ENCODE results near the gene IFT80. TPM values are rescaled to one million over a fixed set of nuclear protein-coding genes. Genes with fewer than 3 reads are reported as not detected.

The IFT80 gene
- 81.4 and 88.5 TPM in 2 replicates for polyA plus RNA-seq (2014; cell fraction: cytosol; rRNA removed)
- 127 and 130 TPM in 2 replicates for polyA plus RNA-seq (2014; cell fraction: nucleus; rRNA removed)

DNA sequence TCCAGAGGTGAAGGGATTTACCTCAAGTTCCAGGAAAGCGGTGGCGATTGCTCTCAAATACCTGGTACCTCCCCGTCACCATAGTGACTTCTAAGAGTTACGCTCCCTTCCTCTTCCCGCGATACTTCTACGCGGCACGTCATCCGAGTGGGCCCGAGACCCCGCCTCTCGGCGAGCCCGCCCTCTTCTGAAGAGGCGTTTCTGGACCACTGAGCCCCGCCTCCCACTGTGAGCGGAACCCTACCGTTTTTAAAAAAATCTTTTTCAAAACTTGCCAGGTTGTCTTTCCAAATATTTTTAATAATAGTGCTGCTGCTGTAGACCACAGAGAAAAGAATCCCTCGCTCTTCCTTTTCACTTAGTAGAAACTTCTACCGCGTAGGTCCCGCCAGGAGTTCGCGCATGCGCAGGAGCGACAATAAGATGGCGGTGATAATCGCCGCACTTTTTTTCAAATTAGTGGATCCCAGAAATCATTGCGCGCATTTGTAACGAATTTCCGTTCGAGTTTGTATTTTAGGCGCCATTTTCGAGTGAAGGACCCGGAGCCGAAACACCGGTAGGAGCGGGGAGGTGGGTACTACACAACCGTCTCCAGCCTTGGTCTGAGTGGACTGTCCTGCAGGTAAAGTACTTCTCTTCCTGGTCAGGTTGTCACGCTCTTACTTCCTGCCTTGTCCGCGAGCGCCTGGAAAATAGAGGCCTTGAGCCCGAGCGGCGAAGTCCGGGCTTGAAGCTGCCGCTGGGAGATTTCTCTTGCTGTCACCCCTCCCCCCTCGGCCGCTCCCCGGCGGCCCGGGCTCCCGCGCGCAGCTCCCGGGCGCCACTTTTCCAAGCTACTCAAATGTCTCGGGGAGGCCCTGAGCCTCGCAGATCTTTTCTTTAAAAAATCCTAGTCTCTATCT is at the start of gene IFT80, which contains the start of gene SMC4:
Gene IFT80, minus strand, starts transcription at position 101 of the 905 bp plus-strand sequence. CDS start 14,625 bp downstream, outside the sequence.
Gene SMC4, plus strand, starts transcription at position 526 of the 905 bp plus-strand sequence. CDS start 1,177 bp downstream, outside the sequence.
- peak; percentile 98 for DNase-seq (ENCODE audit: low spot score)

DNA sequence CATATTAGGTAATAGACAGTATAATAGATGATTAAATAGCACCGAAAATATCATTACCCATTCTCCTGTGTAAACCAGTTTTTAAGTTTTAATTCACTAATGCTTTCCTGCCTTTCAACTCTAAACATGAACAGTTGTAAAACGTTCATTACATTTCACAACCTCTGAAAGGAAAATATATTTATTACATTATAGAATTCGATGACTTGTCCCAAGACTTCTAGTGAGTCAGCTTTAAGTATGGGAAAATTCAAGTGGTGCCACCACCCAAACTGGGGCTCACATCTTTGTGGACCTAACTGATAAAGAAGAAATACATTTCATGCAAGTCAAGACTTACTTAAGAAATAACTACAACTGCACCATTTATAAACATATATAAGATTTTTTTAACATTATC is 48.5 kb upstream of the IFT80 start:
- no peak for DNase-seq (ENCODE audit: low spot score)

- DNase-seq (ENCODE audit: low spot score), result no peak
Observed at GRCh38 chr3:160446522-160447056, 47.6 kb upstream of the IFT80 start.

- DNase-seq (ENCODE audit: low spot score), result no peak
Observed at GRCh38 chr3:160445854-160446253, 46.8 kb upstream of the IFT80 start.

DNA sequence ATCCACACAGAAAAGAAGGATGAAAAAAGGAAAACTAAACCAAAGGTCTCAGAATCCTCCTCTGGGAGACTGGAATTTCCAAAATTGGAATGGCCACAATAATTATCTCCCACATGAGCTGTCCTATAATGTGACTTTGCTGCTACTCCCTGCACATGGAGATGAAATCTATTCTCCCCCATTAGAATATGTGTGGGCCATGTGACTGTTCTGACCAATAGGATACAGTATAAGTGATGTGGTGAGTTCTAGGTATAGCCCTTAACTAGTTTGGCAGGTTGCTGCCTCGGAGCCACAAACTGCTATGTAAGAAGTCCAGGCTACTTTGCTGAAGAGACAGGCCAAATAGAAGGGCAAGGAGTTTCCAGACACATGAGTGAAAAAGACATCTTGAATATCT is 45.4 kb upstream of the IFT80 start:
- no peak for DNase-seq (ENCODE audit: low spot score)

DNA sequence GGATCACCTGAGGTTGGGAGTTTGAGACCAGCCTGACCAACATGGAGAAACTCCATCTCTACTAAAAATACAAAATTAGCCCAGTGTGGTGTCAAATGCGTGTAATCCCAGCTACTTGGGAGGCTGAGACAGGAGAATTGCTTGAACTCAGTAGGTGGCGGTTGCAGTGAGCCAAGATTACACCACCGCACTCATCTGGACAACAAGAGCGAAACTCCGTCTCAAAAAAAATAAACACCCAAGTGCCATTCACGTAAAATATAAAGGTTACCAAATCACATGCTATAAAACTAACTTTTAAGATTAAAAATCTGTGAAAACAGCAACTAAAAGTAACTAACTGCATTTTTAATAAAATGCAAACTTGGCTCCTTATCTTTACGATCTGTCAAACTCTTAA is 41.7 kb upstream of the IFT80 start:
- DNase-seq (ENCODE audit: low spot score), result no peak

- DNase-seq (ENCODE audit: low spot score), result no peak
Observed at GRCh38 chr3:160437083-160437455, 38.0 kb upstream of the IFT80 start.

GRCh38 chr3:160435747-160436146 is 36.7 kb upstream of the IFT80 start:
- no peak for DNase-seq (ENCODE audit: low spot score)

GRCh38 chr3:160435095-160435494 is 36.1 kb upstream of the IFT80 start:
- DNase-seq (ENCODE audit: low spot score), result no peak

- no peak for DNase-seq (ENCODE audit: low spot score)
Observed at GRCh38 chr3:160434071-160434470, 35.0 kb upstream of the IFT80 start.

DNA sequence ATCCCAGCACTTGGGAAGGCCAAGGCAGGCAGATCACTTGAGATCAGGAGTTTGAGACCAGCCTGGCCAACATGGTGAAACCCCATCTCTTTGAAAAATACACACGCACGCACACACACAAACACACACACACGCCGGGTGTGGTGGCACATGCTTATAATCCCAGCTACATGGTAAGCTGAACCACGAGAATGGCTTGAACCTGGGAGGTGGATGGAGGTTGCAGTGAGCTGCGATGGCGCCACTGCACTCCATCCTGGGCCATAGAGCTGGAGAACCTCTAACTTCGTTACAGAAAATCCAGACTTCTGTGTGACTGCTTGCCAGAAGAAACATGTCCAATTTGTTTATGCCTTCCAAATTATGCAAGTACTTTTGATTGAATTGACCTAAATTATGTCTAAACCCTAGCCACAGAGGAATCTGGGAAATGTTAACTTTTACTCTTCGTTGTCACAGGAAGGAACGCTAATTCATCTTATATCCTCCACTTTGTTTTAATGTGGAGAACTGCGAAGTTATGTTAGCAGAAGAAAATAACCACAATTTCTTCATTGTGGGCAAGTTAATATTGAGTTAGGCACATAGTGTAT is 28.9 kb upstream of the IFT80 start:
- DNase-seq (ENCODE audit: low spot score), result no peak

- DNase-seq (ENCODE audit: low spot score), result no peak
Observed at GRCh38 chr3:160417311-160417710, 18.3 kb upstream of the IFT80 start.

DNA sequence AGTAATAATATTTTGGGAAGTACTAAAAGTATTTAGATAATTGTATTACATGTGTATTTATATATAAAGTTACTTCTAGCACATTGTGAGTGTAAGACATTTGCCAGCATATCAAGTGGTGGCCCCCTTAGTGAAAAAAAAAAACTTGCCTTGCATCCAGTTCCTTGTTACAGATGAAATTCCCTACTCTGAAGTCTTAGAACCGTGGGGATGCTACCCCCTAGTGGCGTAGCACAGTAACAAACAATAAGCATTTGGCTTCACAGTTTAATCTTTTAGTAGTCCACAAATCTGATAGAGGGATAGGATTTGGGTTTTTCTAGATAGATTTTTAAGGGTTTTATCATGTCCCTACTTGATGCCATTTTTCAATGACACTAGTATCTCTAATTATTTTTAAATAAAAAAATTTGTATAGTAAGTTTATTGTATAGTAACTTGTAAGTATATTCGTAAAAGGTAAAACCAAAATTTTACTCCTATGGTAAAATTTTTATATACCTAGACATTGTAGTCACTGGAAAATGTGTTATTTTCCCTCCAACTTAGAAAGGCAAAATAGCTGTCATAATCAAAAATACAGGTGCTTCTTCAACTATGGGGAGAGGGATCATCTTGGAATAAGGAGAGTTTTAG is 14.7 kb upstream of the IFT80 start:
- DNase-seq (ENCODE audit: low spot score), result peak; percentile 83

- no peak for DNase-seq (ENCODE audit: low spot score)
Observed at GRCh38 chr3:160412477-160412876, 13.5 kb upstream of the IFT80 start.

DNA sequence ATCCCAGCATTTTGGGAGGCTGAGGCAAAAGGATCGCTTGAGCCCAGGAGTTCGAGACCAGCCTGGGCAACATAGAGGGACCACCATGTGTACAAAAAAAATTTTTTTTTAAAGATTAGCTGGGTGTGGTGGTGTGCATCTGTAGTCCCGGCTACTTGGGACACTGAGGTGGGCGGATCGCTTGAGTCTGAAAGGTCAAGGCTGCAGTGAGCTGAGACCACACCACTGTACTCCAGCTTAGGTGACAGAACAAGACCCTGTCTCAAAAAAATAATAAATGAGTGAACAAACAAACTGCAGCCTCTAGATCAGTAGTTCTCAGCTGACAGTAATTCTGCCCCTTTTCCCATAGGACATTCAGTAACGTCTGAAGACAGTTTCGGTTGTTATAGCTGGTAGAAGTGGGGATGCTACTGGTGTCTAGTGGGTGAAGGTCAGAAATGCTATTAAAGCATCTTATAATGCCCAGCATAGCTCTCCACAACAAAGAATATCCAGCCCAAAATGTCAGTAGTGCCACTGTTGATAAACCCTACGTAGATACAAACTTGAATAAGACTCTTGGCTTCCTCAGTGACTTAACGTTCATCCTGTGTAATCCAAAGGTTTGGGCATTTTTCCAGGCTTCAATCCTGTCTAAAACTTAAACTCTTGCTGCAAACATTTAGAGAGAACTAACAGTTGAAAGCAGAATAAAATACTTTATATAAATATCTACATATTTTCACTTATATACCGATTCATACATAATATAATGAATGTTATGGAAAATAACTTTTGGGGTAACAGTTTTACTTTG is 11.0 kb upstream of the IFT80 start:
- DNase-seq (ENCODE audit: low spot score), result no peak

GRCh38 chr3:160403796-160404470 is 4.9 kb upstream of the IFT80 start:
- DNase-seq (ENCODE audit: low spot score), result no peak

DNA sequence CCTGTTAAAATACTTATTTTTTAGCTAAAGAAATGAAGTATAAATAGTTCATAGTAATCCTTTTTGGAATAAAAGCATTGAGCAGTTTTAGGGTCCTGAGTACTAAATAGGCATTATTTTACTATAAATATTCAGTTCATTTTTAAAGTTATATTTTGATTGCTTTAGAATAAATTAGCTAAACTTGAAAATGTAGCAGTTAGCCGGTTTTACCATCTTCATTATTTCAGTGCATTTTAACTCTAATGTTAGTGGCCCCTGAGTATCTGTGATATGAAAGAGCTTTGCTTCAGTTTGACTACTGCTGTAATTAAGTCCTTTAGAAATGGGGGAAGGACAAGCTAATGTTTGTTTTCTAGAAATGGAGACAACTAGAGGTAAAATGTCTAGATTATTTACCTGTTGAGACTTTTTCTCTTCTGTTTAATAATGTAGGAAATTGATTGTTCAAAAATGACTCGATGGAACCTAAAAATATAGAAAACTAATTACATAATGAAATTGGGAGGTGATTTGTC is 4.1 kb upstream of the IFT80 start:
- no peak for DNase-seq (ENCODE audit: low spot score)

GRCh38 chr3:160402221-160403027 is 3.4 kb upstream of the IFT80 start:
- no peak for DNase-seq (ENCODE audit: low spot score)

GRCh38 chr3:160401291-160402095 is 2.5 kb upstream of the IFT80 start:
- DNase-seq (ENCODE audit: low spot score), result peak; percentile 30
